ENCODE results near the gene PLIN3.

- TF ChIP-seq POLR2A (IDR thresholded peaks at IDR 0.05) (no peak), CTCF (IDR thresholded peaks at IDR 0.05) (no peak)
Measured at GRCh38 chr19:4914736-4915501, 47.5 kb upstream of the PLIN3 start.
